HL-60 (cell line): Measurements from ENCODE around the gene TNXB.
"Not testable (repeated sequence)": the region's sequence is repeated elsewhere in the genome, so short reads cannot be mapped to it uniquely, and the experiment has no call there.

Source experiments
- DNase-seq, 2 experiments: peaks; one replicate each; pipeline ENCODE4 v3.0.0-alpha.2; 2010 to 2020; ENCODE audit warnings: low read depth in 1 of 2, low spot score in 1 of 2
- H3K27ac ChIP-seq: fragments of 250-450 bp; sonication (Bioruptor Pico); replicated peaks from 2 replicates; pipeline ENCODE4 v1.5.1; 2020; ENCODE audit warnings: mild to moderate bottlenecking, moderate library complexity
- H3K27me3 ChIP-seq: fragments of 250-450 bp; sonication (Bioruptor Pico); 2 replicates; pipeline ENCODE4 v1.5.1; 2021; ENCODE audit warnings: mild to moderate bottlenecking, moderate library complexity; ENCODE audit not compliant: insufficient read depth, poor library complexity, severe bottlenecking
- H3K4me3 ChIP-seq: replicated peaks from 2 replicates; pipeline ENCODE4 v1.5.1; 2011; ENCODE audit warnings: mild to moderate bottlenecking, control low read depth, low read length; ENCODE audit not compliant: insufficient read depth
- CTCF ChIP-seq: IDR thresholded peaks from one replicate; pipeline ENCODE4 v1.5.1; 2011; ENCODE audit warnings: low read length, control low read depth, inconsistent platforms; ENCODE audit not compliant: insufficient read depth
- GABPA ChIP-seq: IDR thresholded peaks from 2 replicates; pipeline ENCODE4 v1.6.1; 2012; ENCODE audit warnings: low read depth
- POLR2AphosphoS5 ChIP-seq: IDR thresholded peaks from 2 replicates; pipeline ENCODE4 v1.6.1; 2012; ENCODE audit warnings: low read depth
- REST ChIP-seq: IDR thresholded peaks from 2 replicates; pipeline ENCODE4 v1.6.1; 2012; ENCODE audit warnings: low read depth; ENCODE audit not compliant: insufficient replicate concordance
- SPI1 ChIP-seq: IDR thresholded peaks from 2 replicates; pipeline ENCODE4 v1.6.1; 2012; ENCODE audit warnings: low read depth, mild to moderate bottlenecking, borderline replicate concordance

Gene TNXB

GRCh38 chr6:32102255-32102654, 6.9 kb downstream of the TNXB start:
- H3K27ac ChIP-seq, result no peak overlapping the region
- no peak for DNase-seq
- no peak overlapping the region for H3K4me3 ChIP-seq
- TF ChIP-seq SPI1, result no peak
- TF ChIP-seq GABPA, result no peak
- TF ChIP-seq POLR2AphosphoS5, result no peak
- no peak for TF ChIP-seq CTCF
- no peak for TF ChIP-seq REST
- H3K27me3 ChIP-seq, result peaks cover 8% of the 10 kb centered on the region

- peaks cover 25% of the 10 kb centered on the region for H3K27me3 ChIP-seq
Measured at GRCh38 chr6:32100251-32100650, 8.9 kb downstream of the TNXB start.

GRCh38 chr6:32097364-32097763, 11.8 kb downstream of the TNXB start:
- H3K27me3 ChIP-seq, result peaks cover 26% of the 10 kb centered on the region
- no peak overlapping the region for H3K27ac ChIP-seq
- no peak overlapping the region for H3K4me3 ChIP-seq
- no peak for TF ChIP-seq GABPA
- TF ChIP-seq REST, result no peak
- no peak for TF ChIP-seq CTCF
- TF ChIP-seq POLR2AphosphoS5, result no peak
- no peak for TF ChIP-seq SPI1
- no peak for DNase-seq

More at GRCh38 chr6:32100251-32100650, 8.9 kb downstream of the TNXB start:
- H3K27ac ChIP-seq, H3K4me3 ChIP-seq, DNase-seq: not testable (repeated sequence)

GRCh38 chr6:32096394-32097258, 12.5 kb downstream of the TNXB start:
- H3K27ac ChIP-seq, result no peak overlapping the region
- no peak for DNase-seq
- TF ChIP-seq REST (no peak), CTCF (no peak), GABPA (no peak), POLR2AphosphoS5 (no peak), SPI1 (no peak)
- peaks cover 26% of the 10 kb centered on the region for H3K27me3 ChIP-seq
- no peak overlapping the region for H3K4me3 ChIP-seq
